Measurements from ENCODE around the gene NXPH3.

Gene NXPH3

GRCh38 chr17:49588312-49588711, 12.6 kb downstream of the NXPH3 start:
- H3K27me3 ChIP-seq (ENCODE audit: insufficient read depth, low read length): no peaks in the 10 kb centered on the region
- no peaks in the 10 kb centered on the region for H3K36me3 ChIP-seq (ENCODE audit: insufficient read depth, low read length)
- no peak overlapping the region for H2AFZ ChIP-seq (ENCODE audit: low read length)
- no peak overlapping the region for H3K27ac ChIP-seq (ENCODE audit: low read depth, low read length, poor library complexity, severe bottlenecking)
- TF ChIP-seq EZH2 (IDR thresholded peaks at IDR 0.05; ENCODE audit: borderline replicate concordance, low read length) (no peak), CTCF (IDR thresholded peaks at IDR 0.05; ENCODE audit: low read length) (no peak)
- no peaks in the 10 kb centered on the region for H4K20me1 ChIP-seq (ENCODE audit: insufficient read depth, low read length)
- H3F3A ChIP-seq (ENCODE audit: insufficient read depth, low read length): no peaks in the 10 kb centered on the region
- no peak overlapping the region for H3K9ac ChIP-seq (ENCODE audit: low read length)
- no peak overlapping the region for H3K4me2 ChIP-seq (ENCODE audit: low read length)
- H3K9me2 ChIP-seq (ENCODE audit: low read depth, low read length): no peaks in the 10 kb centered on the region
- H3K79me2 ChIP-seq (ENCODE audit: insufficient read depth, low read length): no peaks in the 10 kb centered on the region
- H3K4me1 ChIP-seq (ENCODE audit: insufficient read depth, low read length, severe bottlenecking): no peaks in the 10 kb centered on the region
- H3K9me3 ChIP-seq (ENCODE audit: low read length): no peaks in the 10 kb centered on the region
- H3K4me3 ChIP-seq (ENCODE audit: low read depth, low read length, poor library complexity, severe bottlenecking): no peak overlapping the region

GRCh38 chr17:49588726-49589576, 13.3 kb downstream of the NXPH3 start:
- no peak for TF ChIP-seq CTCF (IDR thresholded peaks at IDR 0.05; ENCODE audit: low read length)
- no peak for TF ChIP-seq EZH2 (IDR thresholded peaks at IDR 0.05; ENCODE audit: borderline replicate concordance, low read length)
- Histone ChIP-seq H3K9ac (ENCODE audit: low read length) (no peak overlapping the region), H2AFZ (ENCODE audit: low read length) (no peak overlapping the region), H3K4me3 (ENCODE audit: low read depth, low read length, poor library complexity, severe bottlenecking) (no peak overlapping the region), H3K9me2 (ENCODE audit: low read depth, low read length) (no peaks in the 10 kb centered on the region), H3F3A (ENCODE audit: insufficient read depth, low read length) (no peaks in the 10 kb centered on the region), H3K36me3 (ENCODE audit: insufficient read depth, low read length) (no peaks in the 10 kb centered on the region), H3K27me3 (ENCODE audit: insufficient read depth, low read length) (no peaks in the 10 kb centered on the region), H3K9me3 (ENCODE audit: low read length) (no peaks in the 10 kb centered on the region), H3K4me2 (ENCODE audit: low read length) (no peak overlapping the region), H3K27ac (ENCODE audit: low read depth, low read length, poor library complexity, severe bottlenecking) (no peak overlapping the region), H4K20me1 (ENCODE audit: insufficient read depth, low read length) (no peaks in the 10 kb centered on the region), H3K79me2 (ENCODE audit: insufficient read depth, low read length) (no peaks in the 10 kb centered on the region), H3K4me1 (ENCODE audit: insufficient read depth, low read length, severe bottlenecking) (no peaks in the 10 kb centered on the region)

GRCh38 chr17:49589577-49589927, 13.9 kb downstream of the NXPH3 start:
- Histone ChIP-seq H3K27ac (ENCODE audit: low read depth, low read length, poor library complexity, severe bottlenecking) (no peak overlapping the region), H2AFZ (ENCODE audit: low read length) (no peak overlapping the region), H3K4me3 (ENCODE audit: low read depth, low read length, poor library complexity, severe bottlenecking) (no peak overlapping the region), H3K9me3 (ENCODE audit: low read length) (no peaks in the 10 kb centered on the region), H3K27me3 (ENCODE audit: insufficient read depth, low read length) (no peaks in the 10 kb centered on the region), H4K20me1 (ENCODE audit: insufficient read depth, low read length) (no peaks in the 10 kb centered on the region), H3K79me2 (ENCODE audit: insufficient read depth, low read length) (no peaks in the 10 kb centered on the region), H3K9me2 (ENCODE audit: low read depth, low read length) (no peaks in the 10 kb centered on the region), H3F3A (ENCODE audit: insufficient read depth, low read length) (no peaks in the 10 kb centered on the region), H3K4me1 (ENCODE audit: insufficient read depth, low read length, severe bottlenecking) (no peaks in the 10 kb centered on the region), H3K4me2 (ENCODE audit: low read length) (no peak overlapping the region), H3K9ac (ENCODE audit: low read length) (no peak overlapping the region), H3K36me3 (ENCODE audit: insufficient read depth, low read length) (no peaks in the 10 kb centered on the region)
- TF ChIP-seq EZH2 (IDR thresholded peaks at IDR 0.05; ENCODE audit: borderline replicate concordance, low read length): no peak
- no peak for TF ChIP-seq CTCF (IDR thresholded peaks at IDR 0.05; ENCODE audit: low read length)

All from OCI-LY1 (cell line).